Astrocyte (in vitro differentiated cells and primary cell): ENCODE measurements around the gene EXD3. TPM values are rescaled to one million over a fixed set of nuclear protein-coding genes. Genes with fewer than 3 reads are reported as not detected.

ENCODE experiments used
- DNase-seq: peaks from one replicate; pipeline ENCODE4 v3.0.0-alpha.2; 2010; ENCODE audit warnings: low read depth
- FAIRE-seq: peaks from 2 replicates; lab custom pipeline; 2011; peaks lifted over from hg19 to GRCh38; lab: Jason Lieb, UNC
- H2AFZ ChIP-seq: 2 replicates; pipeline ENCODE4 v1.6.0; 2012; ENCODE audit warnings: low read depth, low read length, inconsistent platforms
- H3K27ac ChIP-seq: 2 replicates; pipeline ENCODE4 v1.5.1; 2011; ENCODE audit warnings: low read depth, low read length, inconsistent platforms
- H3K27me3 ChIP-seq: 2 replicates; pipeline ENCODE4 v1.6.0; 2011; ENCODE audit warnings: low read length, inconsistent platforms; ENCODE audit not compliant: insufficient read depth
- H3K36me3 ChIP-seq: 2 replicates; pipeline ENCODE4 v1.5.1; 2011; ENCODE audit warnings: low read length, inconsistent platforms; ENCODE audit not compliant: insufficient read depth
- H3K4me1 ChIP-seq: 2 replicates; pipeline ENCODE4 v1.5.1; 2011; ENCODE audit warnings: low read length, inconsistent platforms; ENCODE audit not compliant: insufficient read depth
- H3K4me2 ChIP-seq: 2 replicates; pipeline ENCODE4 v1.6.0; 2012; ENCODE audit warnings: low read length, inconsistent platforms
- H3K4me3 ChIP-seq: 2 replicates; pipeline ENCODE4 v1.5.1; 2011; ENCODE audit warnings: low read depth, mild to moderate bottlenecking, low read length, inconsistent platforms; ENCODE audit not compliant: insufficient read depth
- H3K79me2 ChIP-seq: 2 replicates; pipeline ENCODE4 v1.6.0; 2012; ENCODE audit warnings: mild to moderate bottlenecking, low read length, inconsistent platforms; ENCODE audit not compliant: insufficient read depth
- H3K9ac ChIP-seq: 2 replicates; pipeline ENCODE4 v1.6.0; 2012; ENCODE audit warnings: mild to moderate bottlenecking, low read length, inconsistent platforms
- H3K9me3 ChIP-seq: 2 replicates; pipeline ENCODE4 v1.5.1; 2012; ENCODE audit warnings: low read depth, mild to moderate bottlenecking, low read length, inconsistent platforms; ENCODE audit not compliant: insufficient read depth
- H4K20me1 ChIP-seq: 2 replicates; pipeline ENCODE4 v1.6.0; 2012; ENCODE audit warnings: low read length, inconsistent platforms; ENCODE audit not compliant: insufficient read depth
- H3K27ac Mint-ChIP-seq: one replicate; pipeline ENCODE4 v1.8.0; 2021; ENCODE audit warnings: mild to moderate bottlenecking, mixed read lengths; ENCODE audit not compliant: unreplicated experiment
- H3K27me3 Mint-ChIP-seq: one replicate; pipeline ENCODE4 v1.8.0; 2021; ENCODE audit warnings: low read depth, mixed read lengths; ENCODE audit not compliant: unreplicated experiment
- H3K36me3 Mint-ChIP-seq: one replicate; pipeline ENCODE4 v1.8.0; 2021; ENCODE audit warnings: low read depth, mixed read lengths; ENCODE audit not compliant: unreplicated experiment
- H3K4me1 Mint-ChIP-seq: one replicate; pipeline ENCODE4 v1.8.0; 2021; ENCODE audit warnings: low read depth, mixed read lengths; ENCODE audit not compliant: unreplicated experiment
- H3K4me3 Mint-ChIP-seq: one replicate; pipeline ENCODE4 v1.8.0; 2021; ENCODE audit warnings: mild to moderate bottlenecking, moderate library complexity, mixed read lengths; ENCODE audit not compliant: unreplicated experiment
- H3K9me3 Mint-ChIP-seq: one replicate; pipeline ENCODE4 v1.8.0; 2021; ENCODE audit warnings: mild to moderate bottlenecking, mixed read lengths; ENCODE audit not compliant: unreplicated experiment
- EZH2 ChIP-seq: IDR thresholded peaks from 2 replicates; pipeline ENCODE4 v1.6.1; 2012; ENCODE audit warnings: mild to moderate bottlenecking, low read length, inconsistent platforms; ENCODE audit not compliant: insufficient read depth
- total RNA-seq: library from RNA; stranded (reverse); gene quantifications from 2 replicates; pipeline ENCODE4 v1.2.1, GENCODE V29; 2021
- TF ChIP-seq, protein P1 (sequence below): IDR thresholded peaks from 2 replicates; pipeline ENCODE4 v1.5.1; 2011; ENCODE audit warnings: low read depth, mild to moderate bottlenecking, inconsistent platforms, low read length, moderate library complexity; ENCODE audit not compliant: insufficient read depth

Gene EXD3
- total RNA-seq, 1 donor from 2014 or later = 8.5 TPM

DNA sequence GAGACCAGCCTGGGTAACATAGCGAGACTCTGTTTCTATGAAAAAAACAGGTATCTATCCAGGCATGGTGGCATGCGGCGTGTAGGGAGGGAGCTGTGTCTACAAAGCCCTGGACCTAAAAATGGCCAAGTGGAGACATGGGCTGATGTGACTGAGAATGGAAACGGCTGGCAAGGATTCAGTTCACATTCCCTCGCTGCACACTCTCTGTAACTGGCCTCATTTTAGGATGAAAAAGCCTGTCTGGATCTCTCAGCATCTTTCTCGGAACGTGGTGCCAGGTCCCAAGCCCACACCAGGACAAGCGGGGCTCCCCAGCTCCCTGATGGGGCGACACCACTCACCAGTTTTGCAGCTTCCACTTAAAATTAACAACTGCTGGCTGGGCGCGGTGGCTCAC is 13.4 kb downstream of the EXD3 start:
- no peaks in the 10 kb centered on the region for H3K27me3 Mint-ChIP-seq
- H3K9me3 Mint-ChIP-seq = no peaks in the 10 kb centered on the region
- H3K27ac ChIP-seq = no peak overlapping the region
- FAIRE-seq = no peak
- H3K9me3 ChIP-seq = no peaks in the 10 kb centered on the region
- H3K36me3 Mint-ChIP-seq = no peaks in the 10 kb centered on the region
- peak overlapping the region; percentile 34 for H3K27ac Mint-ChIP-seq
- no peak overlapping the region for H3K4me3 Mint-ChIP-seq
- TF ChIP-seq, protein P1, sequence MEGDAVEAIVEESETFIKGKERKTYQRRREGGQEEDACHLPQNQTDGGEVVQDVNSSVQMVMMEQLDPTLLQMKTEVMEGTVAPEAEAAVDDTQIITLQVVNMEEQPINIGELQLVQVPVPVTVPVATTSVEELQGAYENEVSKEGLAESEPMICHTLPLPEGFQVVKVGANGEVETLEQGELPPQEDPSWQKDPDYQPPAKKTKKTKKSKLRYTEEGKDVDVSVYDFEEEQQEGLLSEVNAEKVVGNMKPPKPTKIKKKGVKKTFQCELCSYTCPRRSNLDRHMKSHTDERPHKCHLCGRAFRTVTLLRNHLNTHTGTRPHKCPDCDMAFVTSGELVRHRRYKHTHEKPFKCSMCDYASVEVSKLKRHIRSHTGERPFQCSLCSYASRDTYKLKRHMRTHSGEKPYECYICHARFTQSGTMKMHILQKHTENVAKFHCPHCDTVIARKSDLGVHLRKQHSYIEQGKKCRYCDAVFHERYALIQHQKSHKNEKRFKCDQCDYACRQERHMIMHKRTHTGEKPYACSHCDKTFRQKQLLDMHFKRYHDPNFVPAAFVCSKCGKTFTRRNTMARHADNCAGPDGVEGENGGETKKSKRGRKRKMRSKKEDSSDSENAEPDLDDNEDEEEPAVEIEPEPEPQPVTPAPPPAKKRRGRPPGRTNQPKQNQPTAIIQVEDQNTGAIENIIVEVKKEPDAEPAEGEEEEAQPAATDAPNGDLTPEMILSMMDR = no peak
- no peak for TF ChIP-seq EZH2
- no peak overlapping the region for H3K4me2 ChIP-seq
- H2AFZ ChIP-seq = no peak overlapping the region
- H3K79me2 ChIP-seq = no peaks in the 10 kb centered on the region
- H3K4me1 ChIP-seq = peaks cover 32% of the 10 kb centered on the region
- H3K9ac ChIP-seq = no peak overlapping the region
- peaks cover 24% of the 10 kb centered on the region for H4K20me1 ChIP-seq
- no peaks in the 10 kb centered on the region for H3K36me3 ChIP-seq
- no peak for DNase-seq
- peaks cover 12% of the 10 kb centered on the region for H3K4me1 Mint-ChIP-seq
- no peak overlapping the region for H3K4me3 ChIP-seq
- H3K27me3 ChIP-seq = no peaks in the 10 kb centered on the region

GRCh38 chr9:137408651-137409405 is 14.1 kb downstream of the EXD3 start:
- Mint-ChIP-seq H3K36me3 (no peaks in the 10 kb centered on the region), H3K27me3 (no peaks in the 10 kb centered on the region), H3K4me3 (no peak overlapping the region), H3K27ac (no peak overlapping the region), H3K4me1 (peaks cover 8% of the 10 kb centered on the region), H3K9me3 (no peaks in the 10 kb centered on the region)
- Histone ChIP-seq H3K9ac (no peak overlapping the region), H3K79me2 (no peaks in the 10 kb centered on the region), H3K27ac (no peak overlapping the region), H3K4me2 (no peak overlapping the region), H3K27me3 (no peaks in the 10 kb centered on the region), H3K36me3 (no peaks in the 10 kb centered on the region), H3K4me3 (no peak overlapping the region), H3K9me3 (no peaks in the 10 kb centered on the region), H3K4me1 (peaks cover 32% of the 10 kb centered on the region), H4K20me1 (peaks cover 21% of the 10 kb centered on the region), H2AFZ (no peak overlapping the region)
- DNase-seq (no peak), FAIRE-seq (no peak)
- TF ChIP-seq, protein P1 = no peak
- no peak for TF ChIP-seq EZH2
